Mesodermal cell (in vitro differentiated cells): ENCODE measurements around the gene CS. TPM values are rescaled to one million over a fixed set of nuclear protein-coding genes. Genes with fewer than 3 reads are reported as not detected.
"Not testable (repeated sequence)": the region's sequence is repeated elsewhere in the genome, so short reads cannot be mapped to it uniquely, and the experiment has no call there.

Experiments used
- H3K27ac ChIP-seq: 2 replicates; pipeline ENCODE4 v1.7.0; 2013; ENCODE audit warnings: mild to moderate bottlenecking, low read depth, low read length, moderate library complexity; ENCODE audit not compliant: severe bottlenecking
- H3K36me3 ChIP-seq: 2 replicates; pipeline ENCODE4 v1.7.1; 2013; ENCODE audit warnings: mild to moderate bottlenecking, low read length, moderate library complexity; ENCODE audit not compliant: control insufficient read depth, insufficient read depth
- H3K4me1 ChIP-seq: one replicate; pipeline ENCODE4 v1.7.1; 2013; ENCODE audit warnings: mild to moderate bottlenecking, low read length; ENCODE audit not compliant: insufficient read depth, control insufficient read depth, poor library complexity, severe bottlenecking
- H3K4me3 ChIP-seq: 2 replicates; pipeline ENCODE4 v1.7.0; 2013; ENCODE audit warnings: low read length, control low read depth, mild to moderate bottlenecking; ENCODE audit not compliant: insufficient read depth, poor library complexity, severe bottlenecking; ENCODE audit errors: extremely low read depth
- H3K9me3 ChIP-seq: 2 replicates; pipeline ENCODE4 v1.7.1; 2013; ENCODE audit warnings: mild to moderate bottlenecking, low read length, moderate library complexity; ENCODE audit not compliant: control insufficient read depth
- WGBS, 2 experiments: methylation state at CpG; one replicate each; pipeline ENCODE4 v1.1.5; 2013; ENCODE audit warnings: missing lambda C conversion rate in 2 of 2; ENCODE audit not compliant: insufficient coverage in 2 of 2; 5-methylcytosine and 5-hydroxymethylcytosine counted together
- polyA plus RNA-seq, 2 experiments: library from polyadenylated mRNA; stranded (reverse); fragments of 50-300 nt; gene quantifications; one replicate each; pipeline ENCODE4 v1.2.3, GENCODE V29; 2013

Gene CS
- polyA plus RNA-seq (2013, experiment 1 of 2): 143 TPM
- 135 TPM for polyA plus RNA-seq (2013, experiment 2 of 2)

DNA sequence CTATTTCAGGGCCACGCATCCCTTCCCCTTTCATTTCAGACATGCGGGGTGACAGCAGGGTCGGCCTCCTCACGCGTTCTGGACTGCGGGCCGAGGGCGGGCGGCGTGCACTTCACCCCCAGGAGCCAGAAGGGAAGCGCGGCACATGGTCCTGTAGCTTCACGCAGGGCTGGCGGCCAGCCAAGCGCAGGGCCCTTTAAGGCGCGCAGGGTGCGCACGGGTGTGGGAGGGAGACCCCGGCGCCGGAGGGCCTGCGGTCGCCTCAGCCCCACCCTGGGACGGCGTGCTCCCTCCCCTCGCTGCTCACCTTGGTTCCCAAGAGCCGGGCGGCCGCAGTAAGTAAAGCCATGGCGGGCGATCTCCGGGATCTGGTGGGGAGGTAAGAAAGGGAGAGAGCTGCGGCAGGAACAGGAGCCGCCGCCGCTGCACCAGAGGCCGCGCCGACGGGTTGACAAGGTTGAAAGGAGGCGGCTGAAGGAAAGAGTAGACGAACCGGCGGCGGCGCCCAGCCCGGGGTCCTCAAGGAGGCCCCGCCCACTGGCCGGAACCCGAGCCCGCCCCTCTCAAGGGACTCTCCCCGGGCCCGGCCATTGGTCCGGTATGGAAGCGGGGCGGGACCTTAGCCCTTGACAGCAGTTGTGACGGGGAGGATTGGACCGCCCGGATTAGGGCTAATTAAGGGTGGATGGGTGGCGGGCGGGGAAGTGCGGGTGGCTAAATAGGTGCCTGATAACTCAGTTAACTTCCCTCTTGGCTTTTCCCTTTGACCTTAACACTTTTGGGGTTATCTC is at the start of gene CS:
CS (minus strand) TSS at position 478 of the 791 bp plus-strand sequence; CDS start at position 349, 129 bp downstream.
- Histone ChIP-seq H3K9me3 (no peaks in the 10 kb centered on the region), H3K4me1 (peaks cover 6% of the 10 kb centered on the region), H3K4me3 (peak within 1 kb of the TSS; percentile 94), H3K27ac (peak within 1 kb of the TSS; percentile 68), H3K36me3 (peaks cover 58% of the 10 kb centered on the region)
- 0 to 1% methylated on average over 30 to 40 of the region's 63 CpGs for WGBS, 2 experiments

- 90 to 97% methylated on average over 3 to 5 of the region's 5 CpGs for WGBS, 2 experiments
- H3K4me1 ChIP-seq: no peaks in the 10 kb centered on the region
- no peak overlapping the region for H3K27ac ChIP-seq
- no peak overlapping the region for H3K4me3 ChIP-seq
- H3K9me3 ChIP-seq: no peaks in the 10 kb centered on the region
- peaks cover 82% of the 10 kb centered on the region for H3K36me3 ChIP-seq
These were observed 48.6 kb upstream of the CS start for GRCh38 chr12:56348776-56349175.

DNA sequence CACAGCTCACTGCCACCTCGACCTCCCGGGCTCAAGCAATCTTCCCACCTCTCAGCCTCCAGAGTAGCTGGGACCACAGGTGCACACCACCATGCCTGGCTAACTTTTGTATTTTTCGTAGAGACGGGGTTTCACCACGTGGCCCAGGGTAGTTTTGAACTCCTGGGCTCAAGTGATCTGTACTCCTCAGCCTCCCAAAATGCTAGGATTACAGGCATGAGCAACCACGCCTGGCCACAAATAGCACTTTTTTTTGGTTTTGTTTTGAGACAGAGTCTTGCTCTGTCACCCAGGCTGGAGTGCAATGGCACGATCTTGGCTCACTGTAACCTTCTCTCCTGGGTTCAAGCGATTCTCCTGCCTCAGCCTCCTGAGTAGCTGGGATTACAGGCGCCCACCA is 47.1 kb upstream of the CS start:
- not testable (repeated sequence) for H3K4me1 ChIP-seq, H3K4me3 ChIP-seq, H3K27ac ChIP-seq, H3K9me3 ChIP-seq
- WGBS, 2 experiments: 94 to 97% methylated on average over 5 to 8 of the region's 9 CpGs
- H3K36me3 ChIP-seq: peaks cover 84% of the 10 kb centered on the region

GRCh38 chr12:56346675-56347074 is 46.5 kb upstream of the CS start:
- Histone ChIP-seq H3K4me3 (no peak overlapping the region), H3K4me1 (no peaks in the 10 kb centered on the region), H3K9me3 (no peaks in the 10 kb centered on the region), H3K36me3 (peaks cover 82% of the 10 kb centered on the region), H3K27ac (no peak overlapping the region)
- 87 to 96% methylated on average over 6 to 7 of the region's 7 CpGs for WGBS, 2 experiments

DNA sequence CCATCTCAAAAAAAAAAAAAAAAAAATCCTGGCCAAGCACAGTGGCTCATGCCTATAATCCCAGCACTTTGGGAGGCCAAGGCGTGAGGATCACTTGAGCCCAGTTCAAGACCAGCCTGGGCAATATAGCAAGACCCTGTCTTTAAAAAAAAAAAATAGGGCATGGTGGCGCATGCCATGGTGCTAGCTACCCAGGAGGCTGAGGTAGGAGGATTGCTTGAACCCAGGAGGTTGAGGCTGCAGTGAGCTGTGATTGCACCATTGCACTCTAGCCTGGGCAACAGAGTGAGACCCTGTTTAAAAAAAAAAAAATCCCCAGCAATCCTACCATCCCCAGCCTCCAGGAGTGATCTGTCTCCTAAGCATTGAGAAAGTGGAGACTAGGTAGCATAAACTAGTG is 42.2 kb upstream of the CS start:
- H3K4me1 ChIP-seq, H3K9me3 ChIP-seq, H3K27ac ChIP-seq, H3K4me3 ChIP-seq: not testable (repeated sequence)
- WGBS, 2 experiments: 83 to 100% methylated on average over 1 to 2 of the region's 2 CpGs
- H3K36me3 ChIP-seq: peaks cover 46% of the 10 kb centered on the region

- H3K36me3 ChIP-seq: peaks cover 40% of the 10 kb centered on the region
- H3K4me3 ChIP-seq: no peak overlapping the region
- H3K9me3 ChIP-seq: no peaks in the 10 kb centered on the region
- H3K4me1 ChIP-seq: no peaks in the 10 kb centered on the region
- no CpG with 5 or more reads among the region's 1 CpG for WGBS, 2 experiments
- H3K27ac ChIP-seq: no peak overlapping the region
These were observed 41.5 kb upstream of the CS start for GRCh38 chr12:56341616-56342015.

DNA sequence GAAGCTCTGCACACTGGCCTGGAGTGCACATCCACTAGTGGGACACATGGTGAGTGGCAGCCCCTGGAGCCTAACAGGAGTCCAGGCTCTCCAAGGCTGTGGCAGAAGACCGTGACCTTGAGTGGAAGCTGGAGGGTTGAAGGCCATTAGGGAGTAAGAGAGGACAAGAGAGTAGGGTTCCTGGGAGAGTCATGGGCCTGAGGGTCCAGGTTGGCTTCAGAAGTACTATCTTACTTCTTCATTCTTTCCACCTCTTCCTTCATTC is 39.0 kb upstream of the CS start:
- Histone ChIP-seq H3K4me3 (no peak overlapping the region), H3K27ac (no peak overlapping the region), H3K4me1 (no peaks in the 10 kb centered on the region), H3K9me3 (no peaks in the 10 kb centered on the region), H3K36me3 (peaks cover 25% of the 10 kb centered on the region)
- WGBS, 2 experiments: 83 to 100% methylated on average over 1 of the region's 1 CpG

DNA sequence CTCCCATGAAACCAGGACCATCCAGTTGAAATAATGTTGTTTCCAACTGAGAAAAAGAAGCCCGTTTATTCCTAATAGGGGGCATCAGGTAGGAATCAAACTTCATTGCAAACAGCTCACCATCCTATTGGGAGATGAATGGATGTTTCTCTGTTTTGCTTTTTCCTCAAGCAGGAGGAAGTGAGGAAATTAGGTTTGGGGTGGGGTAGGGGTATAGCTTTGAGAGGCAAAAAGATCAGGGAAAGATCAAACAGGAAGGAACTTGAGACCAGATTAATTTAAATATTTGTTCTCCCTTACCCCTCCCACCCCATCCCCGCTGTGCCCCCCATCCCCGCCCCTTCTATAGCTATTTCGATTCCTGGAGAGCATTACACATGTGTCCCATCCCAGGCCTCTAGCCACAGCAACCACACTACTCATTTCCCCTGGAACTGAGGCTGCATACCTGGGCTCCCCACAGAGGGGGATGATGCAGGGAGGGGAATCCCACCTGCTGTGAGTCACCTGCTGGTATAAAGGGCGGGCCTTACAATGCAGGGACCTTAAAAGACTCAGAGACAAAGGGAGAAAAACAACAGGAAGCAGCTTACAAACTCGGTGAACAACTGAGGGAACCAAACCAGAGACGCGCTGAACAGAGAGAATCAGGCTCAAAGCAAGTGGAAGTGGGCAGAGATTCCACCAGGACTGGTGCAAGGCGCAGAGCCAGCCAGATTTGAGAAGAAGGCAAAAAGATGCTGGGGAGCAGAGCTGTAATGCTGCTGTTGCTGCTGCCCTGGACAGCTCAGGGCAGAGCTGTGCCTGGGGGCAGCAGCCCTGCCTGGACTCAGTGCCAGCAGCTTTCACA is 38.4 kb upstream of the CS start, which contains the start of gene IL23A:
IL23A (plus strand) TSS at position 577 of the 850 bp plus-strand sequence; CDS start at position 738, 161 bp downstream.
- no peaks in the 10 kb centered on the region for H3K4me1 ChIP-seq
- WGBS, 2 experiments: 38 to 44% methylated on average over 4 to 6 of the region's 9 CpGs
- H3K4me3 ChIP-seq: no peak within 1 kb of the TSS
- H3K27ac ChIP-seq: no peak within 1 kb of the TSS
- peaks cover 20% of the 10 kb centered on the region for H3K36me3 ChIP-seq
- H3K9me3 ChIP-seq: no peaks in the 10 kb centered on the region

GRCh38 chr12:56337753-56338251 is 37.7 kb upstream of the CS start:
- H3K36me3 ChIP-seq: peaks cover 13% of the 10 kb centered on the region
- 89 to 91% methylated on average over 6 to 7 of the region's 8 CpGs for WGBS, 2 experiments
- H3K9me3 ChIP-seq: no peaks in the 10 kb centered on the region
- H3K4me3 ChIP-seq: no peak overlapping the region
- no peak overlapping the region for H3K27ac ChIP-seq
- peaks cover 6% of the 10 kb centered on the region for H3K4me1 ChIP-seq

DNA sequence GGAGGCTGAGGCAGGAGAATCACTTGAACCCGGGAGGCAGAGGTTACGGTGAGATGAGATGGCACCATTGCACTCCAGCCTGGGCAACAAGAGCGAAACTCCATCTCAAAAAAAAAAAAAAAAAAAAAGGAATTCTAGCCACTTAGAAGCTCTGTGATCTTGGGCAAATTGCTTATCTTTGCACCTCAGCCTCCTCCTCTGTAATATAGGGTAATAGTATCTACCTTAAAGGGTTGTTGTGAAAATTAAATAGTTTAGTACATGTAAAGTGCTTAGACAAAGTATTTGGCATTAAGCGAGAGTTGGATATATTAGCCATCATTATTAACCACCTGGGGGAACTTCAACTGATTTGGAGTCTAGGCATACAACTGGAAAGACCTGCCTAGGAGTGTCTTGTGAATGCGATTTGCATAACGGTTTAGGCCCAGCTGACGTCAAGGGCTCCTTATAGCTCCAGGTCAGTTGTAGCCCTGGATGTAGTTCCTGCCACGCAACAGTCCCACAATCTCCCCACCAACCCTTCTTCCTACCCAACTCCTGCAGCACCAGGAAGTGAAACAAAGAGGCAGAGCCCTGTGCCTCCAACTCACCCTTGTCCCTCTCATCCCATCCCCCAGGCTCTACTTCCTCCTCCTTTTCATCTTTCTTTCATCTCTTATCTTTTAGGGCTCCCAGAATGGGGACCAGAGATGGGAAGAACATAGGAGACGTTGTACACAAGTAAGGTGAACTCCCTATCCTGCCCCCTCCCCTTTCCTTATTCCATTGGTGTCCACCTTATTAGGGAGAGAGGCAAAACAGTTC is 36.4 kb upstream of the CS start:
- H3K9me3 ChIP-seq: no peaks in the 10 kb centered on the region
- H3K27ac ChIP-seq: no peak overlapping the region
- peaks cover 6% of the 10 kb centered on the region for H3K36me3 ChIP-seq
- WGBS, 2 experiments: 90 to 100% methylated on average over 6 of the region's 9 CpGs
- H3K4me3 ChIP-seq: no peak overlapping the region
- peaks cover 7% of the 10 kb centered on the region for H3K4me1 ChIP-seq
